ENCODE data around the gene PPP1R36. TPM values are rescaled to one million over a fixed set of nuclear protein-coding genes. Genes with fewer than 3 reads are reported as not detected.

The PPP1R36 gene
- total and polyA plus RNA-seq, 8 donors = 2.0 to 7.2 (median 5.2) TPM

DNA sequence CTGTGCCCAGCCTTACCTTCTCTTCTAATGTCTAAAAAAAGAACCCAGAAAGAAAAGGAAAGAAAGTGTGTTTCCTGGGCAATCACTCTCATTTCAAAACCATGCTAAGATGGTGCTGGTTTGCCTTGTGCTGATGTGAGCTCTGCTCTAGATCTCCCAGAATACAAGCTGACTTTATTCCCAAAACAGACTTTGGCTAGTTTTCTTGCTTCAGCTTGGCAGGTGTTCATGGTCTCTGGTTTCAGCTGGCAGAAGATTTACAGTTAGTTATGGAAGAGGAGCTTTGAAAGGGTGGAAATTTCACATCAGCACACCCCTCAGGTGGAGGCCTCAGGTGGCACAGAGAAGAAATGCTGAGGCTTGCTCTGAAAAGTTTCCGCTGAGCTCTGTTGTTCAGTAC is 34.4 kb downstream of the PPP1R36 start:
- no peak overlapping the region for H3K4me3 ChIP-seq
- WGBS, 2 donors = 98 to 100% methylated on average over 1 of the region's 1 CpG
- no peak for FAIRE-seq
- H3K27ac ChIP-seq = no peak overlapping the region
- no peaks in the 10 kb centered on the region for H3K9me3 ChIP-seq
- TF ChIP-seq, protein P1, sequence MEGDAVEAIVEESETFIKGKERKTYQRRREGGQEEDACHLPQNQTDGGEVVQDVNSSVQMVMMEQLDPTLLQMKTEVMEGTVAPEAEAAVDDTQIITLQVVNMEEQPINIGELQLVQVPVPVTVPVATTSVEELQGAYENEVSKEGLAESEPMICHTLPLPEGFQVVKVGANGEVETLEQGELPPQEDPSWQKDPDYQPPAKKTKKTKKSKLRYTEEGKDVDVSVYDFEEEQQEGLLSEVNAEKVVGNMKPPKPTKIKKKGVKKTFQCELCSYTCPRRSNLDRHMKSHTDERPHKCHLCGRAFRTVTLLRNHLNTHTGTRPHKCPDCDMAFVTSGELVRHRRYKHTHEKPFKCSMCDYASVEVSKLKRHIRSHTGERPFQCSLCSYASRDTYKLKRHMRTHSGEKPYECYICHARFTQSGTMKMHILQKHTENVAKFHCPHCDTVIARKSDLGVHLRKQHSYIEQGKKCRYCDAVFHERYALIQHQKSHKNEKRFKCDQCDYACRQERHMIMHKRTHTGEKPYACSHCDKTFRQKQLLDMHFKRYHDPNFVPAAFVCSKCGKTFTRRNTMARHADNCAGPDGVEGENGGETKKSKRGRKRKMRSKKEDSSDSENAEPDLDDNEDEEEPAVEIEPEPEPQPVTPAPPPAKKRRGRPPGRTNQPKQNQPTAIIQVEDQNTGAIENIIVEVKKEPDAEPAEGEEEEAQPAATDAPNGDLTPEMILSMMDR (IDR thresholded peaks at IDR 0.05) = no peak
- no peak for ATAC-seq
- no peaks in the 10 kb centered on the region for H3K36me3 ChIP-seq
- DNase-seq = no peak
- H3K27me3 ChIP-seq = no peaks in the 10 kb centered on the region
- intact Hi-C loops (cut with DNase I) = no loop called here
- no peaks in the 10 kb centered on the region for H3K4me1 ChIP-seq

DNA sequence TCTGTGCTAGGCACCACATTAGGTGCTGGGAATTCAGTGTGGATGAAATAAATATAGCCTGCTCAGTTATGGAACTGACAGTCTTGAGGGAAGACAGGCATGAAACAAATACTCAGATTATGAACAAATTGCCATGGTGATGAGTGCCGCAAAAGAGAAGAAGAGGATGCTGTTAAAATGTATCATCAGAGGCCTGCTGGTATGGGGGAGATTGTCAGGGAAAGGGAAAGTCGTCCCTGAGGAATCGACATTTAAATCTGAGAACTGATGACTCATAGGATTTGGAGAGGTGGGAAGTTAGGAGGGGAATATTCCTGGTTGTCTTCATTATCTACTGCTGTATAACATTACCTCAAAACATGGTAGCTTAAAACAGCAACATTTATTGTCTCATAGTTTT is 42.0 kb downstream of the PPP1R36 start:
- no peak overlapping the region for H3K4me3 ChIP-seq
- FAIRE-seq (no peak), DNase-seq (no peak), ATAC-seq (no peak)
- H3K4me1 ChIP-seq = no peaks in the 10 kb centered on the region
- H3K27ac ChIP-seq = no peak overlapping the region
- H3K27me3 ChIP-seq = no peaks in the 10 kb centered on the region
- H3K36me3 ChIP-seq = no peaks in the 10 kb centered on the region
- WGBS, 2 donors = 93% methylated on average over 3 of the region's 3 CpGs
- intact Hi-C loops (cut with DNase I) = no loop called here
- TF ChIP-seq, protein P1 (IDR thresholded peaks at IDR 0.05) = no peak
- H3K9me3 ChIP-seq = no peaks in the 10 kb centered on the region

DNA sequence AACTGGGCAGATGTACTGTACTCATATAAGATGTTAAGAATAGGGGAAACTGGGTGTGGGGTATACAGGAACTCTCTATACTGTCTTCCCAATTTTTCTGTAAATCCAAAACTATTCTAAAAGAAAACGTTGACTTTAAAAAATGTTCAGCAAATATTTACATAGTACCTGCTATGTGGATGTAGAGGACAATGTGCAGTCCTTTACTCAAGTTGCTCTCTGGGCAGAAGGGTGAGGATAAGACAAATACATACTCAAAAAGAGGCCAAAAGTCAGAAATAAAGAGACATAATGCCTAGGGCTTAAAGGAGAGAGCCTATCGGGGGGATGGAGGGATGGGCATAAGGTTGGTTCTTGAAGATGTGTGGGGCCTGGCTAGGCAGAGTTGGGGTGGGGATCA is 44.7 kb downstream of the PPP1R36 start:
- H3K9me3 ChIP-seq = no peaks in the 10 kb centered on the region
- 51 to 53% methylated on average over 2 of the region's 2 CpGs for WGBS, 2 donors
- TF ChIP-seq, protein P1 (IDR thresholded peaks at IDR 0.05) = no peak
- intact Hi-C loops (cut with DNase I) = no loop called here
- H3K27me3 ChIP-seq = no peaks in the 10 kb centered on the region
- DNase-seq = no peak
- H3K36me3 ChIP-seq = no peaks in the 10 kb centered on the region
- no peak for ATAC-seq
- FAIRE-seq = no peak
- H3K4me1 ChIP-seq = no peaks in the 10 kb centered on the region
- H3K4me3 ChIP-seq = no peak overlapping the region
- H3K27ac ChIP-seq = no peak overlapping the region

DNA sequence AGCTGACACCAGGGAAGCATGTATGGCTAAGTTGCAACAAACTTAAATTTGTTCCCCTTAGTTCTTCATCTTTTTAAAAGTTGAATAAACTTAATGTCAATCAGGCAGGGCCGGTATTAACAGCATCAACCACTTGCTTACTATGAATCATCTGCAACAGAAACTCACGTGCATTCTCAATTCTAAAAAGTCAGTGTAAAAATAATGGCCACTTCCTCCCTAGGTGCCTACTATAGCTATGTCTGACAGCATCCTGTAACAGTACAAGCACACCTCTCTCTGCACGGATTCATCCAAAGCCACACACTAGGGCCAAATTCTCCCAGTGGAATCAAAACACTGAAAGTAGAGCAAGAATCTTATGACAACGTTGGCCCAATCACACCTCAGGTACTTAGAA is 48.6 kb downstream of the PPP1R36 start:
- DNase-seq (no peak), FAIRE-seq (no peak), ATAC-seq (no peak)
- Histone ChIP-seq H3K9me3 (no peaks in the 10 kb centered on the region), H3K27ac (no peak overlapping the region), H3K4me3 (no peak overlapping the region), H3K4me1 (no peaks in the 10 kb centered on the region), H3K27me3 (no peaks in the 10 kb centered on the region), H3K36me3 (no peaks in the 10 kb centered on the region)
- intact Hi-C loops (cut with DNase I) = no loop called here
- WGBS, 2 donors = 59 to 65% methylated on average over 4 of the region's 4 CpGs
- TF ChIP-seq, protein P1 (IDR thresholded peaks at IDR 0.05) = no peak

DNA sequence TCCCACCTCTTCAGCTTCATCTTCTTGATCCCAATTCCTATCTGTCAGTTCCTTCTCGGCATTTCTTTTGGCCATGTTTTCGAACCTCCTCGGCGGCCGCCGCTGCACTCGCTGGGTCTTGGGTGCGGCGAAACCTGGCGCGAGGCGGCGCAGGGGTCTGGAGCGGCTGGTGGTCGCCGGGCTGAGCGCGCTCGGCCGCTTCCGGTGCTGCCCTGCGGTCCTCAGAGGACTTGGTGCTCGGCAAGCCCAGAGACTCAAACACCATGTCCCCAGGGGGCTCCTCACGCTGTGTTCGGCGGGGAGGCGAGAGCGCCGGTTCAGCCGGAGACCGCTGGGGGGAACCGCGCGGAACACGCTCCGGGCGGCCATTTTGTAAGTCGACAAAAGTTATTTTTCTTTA is 51.8 kb downstream of the PPP1R36 start:
- ATAC-seq = no peak
- no peaks in the 10 kb centered on the region for H3K27me3 ChIP-seq
- H3K27ac ChIP-seq = no peak overlapping the region
- no peaks in the 10 kb centered on the region for H3K36me3 ChIP-seq
- TF ChIP-seq, protein P1 (IDR thresholded peaks at IDR 0.05) = no peak
- no peaks in the 10 kb centered on the region for H3K9me3 ChIP-seq
- H3K4me3 ChIP-seq = no peak overlapping the region
- DNase-seq = no peak
- 28 to 38% methylated on average over 38 of the region's 38 CpGs for WGBS, 2 donors
- FAIRE-seq = no peak
- H3K4me1 ChIP-seq = no peaks in the 10 kb centered on the region
- intact Hi-C loops (cut with DNase I) = no loop called here

Measured in pancreas (tissue), 10 donors.